H1 (cell line): ENCODE measurements around the gene STRN4. TPM values are rescaled to one million over a fixed set of nuclear protein-coding genes. Genes with fewer than 3 reads are reported as not detected.

Experiments used
- ASH2L ChIP-seq: fragments of 200-600, 300-600 bp; sonication (generic); IDR thresholded peaks from one replicate; pipeline ENCODE4 v1.7.1; 2017; ENCODE audit warnings: low read length
- ATF3 ChIP-seq: IDR thresholded peaks from 2 replicates; pipeline ENCODE4 v1.6.1; 2011; ENCODE audit warnings: low read depth, mild to moderate bottlenecking, low read length; ENCODE audit not compliant: insufficient read depth
- CEBPB ChIP-seq: IDR thresholded peaks from 2 replicates; pipeline ENCODE4 v1.6.1; 2012; ENCODE audit warnings: low read depth, low read length
- CREB1 ChIP-seq: IDR thresholded peaks from 2 replicates; pipeline ENCODE4 v1.6.1; 2012; ENCODE audit warnings: inconsistent platforms
- CTBP2 ChIP-seq: IDR thresholded peaks from 2 replicates; pipeline ENCODE4 v1.7.0; 2011; ENCODE audit warnings: borderline replicate concordance, mild to moderate bottlenecking, moderate library complexity, mixed read lengths, low read length; ENCODE audit not compliant: insufficient read depth, insufficient read length
- CTCF ChIP-seq, 3 experiments: IDR thresholded peaks; 1 replicate in 2 of 3; 2 replicates in 1 of 3; pipeline versions ENCODE4 v1.5.1 to v1.6.1; 2011; ENCODE audit warnings: low read length in 3 of 3, mild to moderate bottlenecking in 3 of 3, inconsistent platforms in 2 of 3, low read depth in 1 of 3, moderate library complexity in 1 of 3; ENCODE audit not compliant: insufficient read depth in 1 of 3; ENCODE audit errors: control extremely low read depth in 1 of 3
- EZH2 ChIP-seq: fragments of 200-600 bp; sonication (generic); IDR thresholded peaks from 2 replicates; pipeline ENCODE4 v1.7.1; 2012; ENCODE audit warnings: low read depth, mild to moderate bottlenecking, moderate library complexity, low read length, inconsistent platforms; ENCODE audit not compliant: severe bottlenecking
- GTF2F1 ChIP-seq: IDR thresholded peaks from 2 replicates; pipeline ENCODE4 v1.6.1; 2012; ENCODE audit warnings: low read depth, low read length, improper control_type of control experiment, borderline replicate concordance
- HDAC6 ChIP-seq: IDR thresholded peaks from one replicate; pipeline ENCODE4 v1.7.1; 2012; ENCODE audit warnings: low read depth, mild to moderate bottlenecking, inconsistent platforms, low read length, moderate library complexity
- JUN ChIP-seq: IDR thresholded peaks from 2 replicates; pipeline ENCODE4 v1.6.1; 2011; ENCODE audit warnings: low read depth, mild to moderate bottlenecking, improper control_type of control experiment, low read length
- KDM4A ChIP-seq: IDR thresholded peaks from one replicate; pipeline ENCODE4 v1.7.1; 2012; ENCODE audit warnings: low read depth, mild to moderate bottlenecking, moderate library complexity, low read length, inconsistent platforms; ENCODE audit not compliant: severe bottlenecking
- PHF8 ChIP-seq: fragments of 200-600 bp; sonication (generic); conservative IDR thresholded peaks from 2 replicates; pipeline ENCODE4 v1.7.1; 2012; ENCODE audit warnings: low read depth, mild to moderate bottlenecking, inconsistent platforms, low read length, moderate library complexity
- POU5F1 ChIP-seq: IDR thresholded peaks from 2 replicates; pipeline ENCODE4 v1.6.1; 2011; ENCODE audit warnings: low read depth, mild to moderate bottlenecking, low read length, moderate library complexity
- RAD21 ChIP-seq, 2 experiments: IDR thresholded peaks in 1 of 2; conservative IDR thresholded peaks in 1 of 2; 2 replicates each; pipeline ENCODE4 v1.6.1; 2011; ENCODE audit warnings: low read depth in 2 of 2, low read length in 2 of 2, improper control_type of control experiment in 1 of 2, inconsistent platforms in 1 of 2, mild to moderate bottlenecking in 1 of 2, moderate library complexity in 1 of 2
- SIX5 ChIP-seq: IDR thresholded peaks from 2 replicates; pipeline ENCODE4 v1.6.1; 2011; ENCODE audit warnings: mild to moderate bottlenecking, low read depth, low read length
- SP4 ChIP-seq: IDR thresholded peaks from 2 replicates; pipeline ENCODE4 v1.6.1; 2012; ENCODE audit warnings: low read length, inconsistent platforms
- SUZ12 ChIP-seq: fragments of 200-600 bp; sonication (generic); IDR thresholded peaks from 2 replicates; pipeline ENCODE4 v1.6.1; 2012; ENCODE audit warnings: mild to moderate bottlenecking, inconsistent platforms, low read length, moderate library complexity, mixed read lengths
- TCF12 ChIP-seq: IDR thresholded peaks from 2 replicates; pipeline ENCODE4 v1.6.1; 2011; ENCODE audit warnings: low read depth, mild to moderate bottlenecking, low read length
- YY1 ChIP-seq: IDR thresholded peaks from 2 replicates; pipeline ENCODE4 v1.6.1; 2011; ENCODE audit warnings: low read depth, mild to moderate bottlenecking, low read length
- polyA plus RNA-seq, 7 experiments: library from polyadenylated mRNA; depleted of rRNA in 3 of 7; stranded (reverse) in 5 of 7; unstranded in 2 of 7; fragments of >200 nt in 5 of 7; fragments of 200-250 nt in 2 of 7; gene quantifications; 1 replicate in 5 of 7; 2 replicates in 1 of 7; 4 replicates in 1 of 7; pipeline versions ENCODE4 v1.2.1 to v1.2.3, GENCODE V29; 2011 to 2013; ENCODE audit warnings: missing spikeins in 2 of 7, mixed read lengths in 2 of 7
- total RNA-seq: library from RNA; stranded (reverse); fragmentation: NEBNext Ultra II Directional; extraction: Animal tissue kit (Norgen Biotek cat#: 25700); gene quantifications from 2 replicates; pipeline ENCODE4 v1.2.1, GENCODE V29; 2021
- TF ChIP-seq, protein P1 (sequence below): IDR thresholded peaks from 2 replicates; pipeline ENCODE4 v1.6.1; 2012; ENCODE audit warnings: inconsistent platforms

The STRN4 gene
- total and polyA plus RNA-seq, 2 of the 8 experiments (the other 6 are each of a cell fraction or from before 2014, with no cell fraction given) = 120 to 187 TPM

- TF ChIP-seq HDAC6 = no peak
- TF ChIP-seq, protein P1, sequence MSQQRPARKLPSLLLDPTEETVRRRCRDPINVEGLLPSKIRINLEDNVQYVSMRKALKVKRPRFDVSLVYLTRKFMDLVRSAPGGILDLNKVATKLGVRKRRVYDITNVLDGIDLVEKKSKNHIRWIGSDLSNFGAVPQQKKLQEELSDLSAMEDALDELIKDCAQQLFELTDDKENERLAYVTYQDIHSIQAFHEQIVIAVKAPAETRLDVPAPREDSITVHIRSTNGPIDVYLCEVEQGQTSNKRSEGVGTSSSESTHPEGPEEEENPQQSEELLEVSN = peak; percentile 90
- no peak for TF ChIP-seq CREB1
- TF ChIP-seq CTBP2 = no peak
- TF ChIP-seq YY1 = no peak
- no peak for TF ChIP-seq POU5F1
- no peak for TF ChIP-seq KDM4A
- TF ChIP-seq SIX5 = no peak
- no peak for TF ChIP-seq TCF12
- TF ChIP-seq ASH2L = no peak
- TF ChIP-seq CEBPB = no peak
- no peak for TF ChIP-seq JUN
- no peak for TF ChIP-seq PHF8
- no peak for TF ChIP-seq EZH2
- no peak for TF ChIP-seq SP4
- TF ChIP-seq ATF3 = no peak
- TF ChIP-seq SUZ12 = no peak
- no peak for TF ChIP-seq CTCF (IDR thresholded peaks at IDR 0.05; ENCODE audit: control extremely low read depth in 1 of 3, insufficient read depth in 1 of 3, low read depth in 1 of 3, low read length in 3 of 3)
- no peak for TF ChIP-seq GTF2F1
- TF ChIP-seq RAD21 (IDR thresholded peaks at IDR 0.05 in 1 of 2, conservative IDR thresholded peaks at IDR 0.05 in 1 of 2; ENCODE audit: low read depth in 2 of 2, low read length in 2 of 2) = no peak
Observed at GRCh38 chr19:46786236-46787039, 40.2 kb upstream of the STRN4 start (continued).
